Spleen (tissue), 11 donors: ENCODE data around the gene ST8SIA2. TPM values are rescaled to one million over a fixed set of nuclear protein-coding genes. Genes with fewer than 3 reads are reported as not detected.
"Not testable (repeated sequence)": the region's sequence is repeated elsewhere in the genome, so short reads cannot be mapped to it uniquely, and the experiment has no call there.

Source experiments
- DNase-seq: peaks from one replicate; pipeline ENCODE4 v3.0.0-alpha.2; 2020
- H3K27ac ChIP-seq, 8 donors: fragments of 200-600 bp; sonication (generic) in 7 of 8; 1 replicate in 4 of 8; 2 replicates in 4 of 8; pipeline versions ENCODE4 v1.5.0 to v1.8.0; 2016 to 2021; ENCODE audit warnings: inconsistent platforms in 4 of 8, mild to moderate bottlenecking in 4 of 8, moderate library complexity in 1 of 8
- H3K27me3 ChIP-seq, 7 donors: fragments of 200-600 bp; sonication (generic) in 6 of 7; replicated peaks in 1 of 7; 1 replicate in 4 of 7; 2 replicates in 3 of 7; pipeline versions ENCODE4 v1.5.0 to v1.8.0; 2016 to 2021; ENCODE audit warnings: inconsistent platforms in 3 of 7, mild to moderate bottlenecking in 1 of 7
- H3K36me3 ChIP-seq, 6 donors: fragments of 200-600 bp; sonication (generic) in 5 of 6; 1 replicate in 4 of 6; 2 replicates in 2 of 6; pipeline versions ENCODE4 v1.5.0 to v1.8.0; 2016 to 2021; ENCODE audit warnings: inconsistent platforms in 2 of 6
- H3K4me1 ChIP-seq, 6 donors: fragments of 200-600 bp; sonication (generic) in 5 of 6; 1 replicate in 3 of 6; 2 replicates in 3 of 6; pipeline versions ENCODE4 v1.5.0 to v1.8.0; 2016 to 2021; ENCODE audit warnings: inconsistent platforms in 3 of 6
- H3K4me3 ChIP-seq, 8 donors: fragments of 200-600 bp; sonication (generic) in 7 of 8; 1 replicate in 4 of 8; 2 replicates in 4 of 8; pipeline versions ENCODE4 v1.5.0 to v1.8.0; 2016 to 2021; ENCODE audit warnings: inconsistent platforms in 4 of 8, mild to moderate bottlenecking in 4 of 8, moderate library complexity in 2 of 8
- H3K9me3 ChIP-seq, 8 donors: fragments of 200-600 bp; sonication (generic) in 7 of 8; 1 replicate in 4 of 8; 2 replicates in 4 of 8; pipeline versions ENCODE4 v1.5.0 to v1.8.0; 2016 to 2021; ENCODE audit warnings: inconsistent platforms in 4 of 8
- POLR2A ChIP-seq, 3 donors: fragments of 450-650 bp; IDR thresholded peaks; one replicate each; pipeline ENCODE4 v1.5.1; 2017; ENCODE audit warnings: antibody characterized with exemption in 3 of 3, mild to moderate bottlenecking in 1 of 3
- POLR2AphosphoS5 ChIP-seq, 3 donors: sonication (generic); formaldehyde crosslinking; IDR thresholded peaks; one replicate each; pipeline ENCODE4 v1.5.1; 2017; ENCODE audit warnings: antibody characterized with exemption in 3 of 3
- WGBS, 5 donors: extraction: QIAGEN DNeasy Blood & Tissue Kit in 3 of 5; methylation state at CpG; one replicate each; pipeline versions ENCODE4 v1.1.5 to v1.1.7; 2013 to 2018; 5-methylcytosine and 5-hydroxymethylcytosine counted together
- intact Hi-C: fragments of 100-400 bp; cut with DNase I; formaldehyde crosslinking; loops from one replicate; pipeline ENCODE4 v1.15.0; 2023; ENCODE audit warnings: low total_unique reads
- polyA plus RNA-seq, 3 donors: library from polyadenylated mRNA; stranded (reverse); fragments of 200-250 nt; gene quantifications; one replicate each; pipeline ENCODE4 v1.2.1, GENCODE V29; 2013
- total RNA-seq, 7 donors: library from RNA; depleted of rRNA in 3 of 7; stranded (reverse); fragments of >200 nt in 3 of 7; fragmentation: NEBNext Ultra II Directional in 4 of 7; extraction: Animal tissue kit (Norgen Biotek cat#: 25700) in 4 of 7; gene quantifications; one replicate each; pipeline versions ENCODE4 v1.1.0 to v1.2.1, GENCODE V29; 2016 to 2021
- TF ChIP-seq, protein P1 (sequence below), 11 experiments: fragments of 200-600 bp in 7 of 11; fragments of 450-650 bp in 4 of 11; sonication (generic) in 4 of 11; IDR thresholded peaks in 8 of 11; conservative IDR thresholded peaks in 3 of 11; 1 replicate in 7 of 11; 2 replicates in 4 of 11; pipeline versions ENCODE4 v1.4.0 to v1.8.0; 2016 to 2021; ENCODE audit warnings: antibody characterized with exemption in 11 of 11, inconsistent platforms in 4 of 11, mild to moderate bottlenecking in 1 of 11
- donor health status: healthy with polysubstance abuse.
- donor health status: DM: no; HTN: no; CAD: no; lungs with moderate emphysema.
- donor health status: DM: no; HTN: no; CAD: no.
- donor health status: Bipolar disorder and iron deficiency.
- donor health status: healthy.
- donor health status: DM: no; HTN: no; CAD: no.
- donor health status: DM: yes; HTN: yes; CAD: no.

Gene ST8SIA2
- total and polyA plus RNA-seq, 10 donors = not detected

DNA sequence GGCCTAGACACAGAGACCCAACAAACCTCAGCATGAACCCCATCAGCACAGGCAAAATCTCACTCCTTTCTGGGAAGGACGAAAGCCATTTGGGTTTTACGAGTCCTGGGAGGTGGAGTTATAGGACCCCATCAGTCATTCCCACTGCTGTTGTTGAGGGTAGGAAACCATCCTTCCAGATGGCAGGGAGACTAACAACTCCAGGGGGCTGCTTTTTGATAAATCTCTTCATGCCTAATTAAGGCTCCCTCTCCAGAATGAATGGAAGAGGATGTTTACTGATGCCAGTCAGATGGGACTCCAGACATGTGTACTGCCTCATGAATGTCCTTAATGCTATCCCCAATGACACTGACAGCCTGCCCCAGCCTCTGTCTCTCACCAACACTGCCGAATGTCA is 75.3 kb downstream of the ST8SIA2 start:
- intact Hi-C loops = no loop called here
- 61 to 78% (median 66%) methylated on average over 2 to 3 of the region's 3 CpGs for WGBS, 5 donors
- TF ChIP-seq POLR2A (IDR thresholded peaks at IDR 0.05) (no peak), POLR2AphosphoS5 (IDR thresholded peaks at IDR 0.05) (no peak)
- TF ChIP-seq, protein P1, sequence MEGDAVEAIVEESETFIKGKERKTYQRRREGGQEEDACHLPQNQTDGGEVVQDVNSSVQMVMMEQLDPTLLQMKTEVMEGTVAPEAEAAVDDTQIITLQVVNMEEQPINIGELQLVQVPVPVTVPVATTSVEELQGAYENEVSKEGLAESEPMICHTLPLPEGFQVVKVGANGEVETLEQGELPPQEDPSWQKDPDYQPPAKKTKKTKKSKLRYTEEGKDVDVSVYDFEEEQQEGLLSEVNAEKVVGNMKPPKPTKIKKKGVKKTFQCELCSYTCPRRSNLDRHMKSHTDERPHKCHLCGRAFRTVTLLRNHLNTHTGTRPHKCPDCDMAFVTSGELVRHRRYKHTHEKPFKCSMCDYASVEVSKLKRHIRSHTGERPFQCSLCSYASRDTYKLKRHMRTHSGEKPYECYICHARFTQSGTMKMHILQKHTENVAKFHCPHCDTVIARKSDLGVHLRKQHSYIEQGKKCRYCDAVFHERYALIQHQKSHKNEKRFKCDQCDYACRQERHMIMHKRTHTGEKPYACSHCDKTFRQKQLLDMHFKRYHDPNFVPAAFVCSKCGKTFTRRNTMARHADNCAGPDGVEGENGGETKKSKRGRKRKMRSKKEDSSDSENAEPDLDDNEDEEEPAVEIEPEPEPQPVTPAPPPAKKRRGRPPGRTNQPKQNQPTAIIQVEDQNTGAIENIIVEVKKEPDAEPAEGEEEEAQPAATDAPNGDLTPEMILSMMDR (IDR thresholded peaks at IDR 0.05 in 8 of 11, conservative IDR thresholded peaks at IDR 0.05 in 3 of 11) = no peak

DNA sequence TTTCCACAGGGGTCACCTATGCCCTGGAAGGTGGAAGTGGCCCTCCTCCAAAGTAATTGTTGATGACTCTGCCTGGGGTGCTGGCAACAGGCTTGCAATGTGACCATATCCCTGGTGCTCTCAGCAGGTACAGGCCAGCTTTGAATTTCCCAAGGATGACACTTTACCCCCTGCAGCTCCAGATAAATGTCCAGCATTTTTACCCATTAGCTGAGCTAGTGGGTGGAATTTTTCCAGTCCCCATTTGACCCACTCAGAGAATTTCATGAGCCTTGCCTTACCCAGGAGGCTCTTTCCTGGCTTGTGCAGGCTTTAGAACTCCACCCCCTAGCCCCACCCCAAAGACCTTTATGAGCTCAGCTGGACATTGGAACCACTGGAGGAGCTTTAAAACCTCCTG is 77.6 kb downstream of the ST8SIA2 start:
- Histone ChIP-seq H3K4me1 (no peaks in the 10 kb centered on the region), H3K27me3 (peaks cover 0 to 15% (median 0%) of the 10 kb centered on the region in 7 donors), H3K27ac (no peak overlapping the region), H3K4me3 (no peak overlapping the region), H3K36me3 (no peaks in the 10 kb centered on the region), H3K9me3 (no peaks in the 10 kb centered on the region)
- DNase-seq = no peak
- intact Hi-C loops = no loop called here
- TF ChIP-seq POLR2A (IDR thresholded peaks at IDR 0.05) (no peak), POLR2AphosphoS5 (IDR thresholded peaks at IDR 0.05) (no peak)
- TF ChIP-seq, protein P1 (IDR thresholded peaks at IDR 0.05 in 8 of 11, conservative IDR thresholded peaks at IDR 0.05 in 3 of 11) = no peak

More for the DNA sequence above, 75.3 kb downstream of the ST8SIA2 start:
- Histone ChIP-seq H3K27me3 (peaks cover 0 to 15% (median 0%) of the 10 kb centered on the region in 7 donors), H3K27ac (no peak overlapping the region), H3K4me1 (no peaks in the 10 kb centered on the region), H3K36me3 (no peaks in the 10 kb centered on the region), H3K9me3 (no peaks in the 10 kb centered on the region), H3K4me3 (no peak overlapping the region)
- no peak for DNase-seq

GRCh38 chr15:92473756-92474155 is 80.1 kb downstream of the ST8SIA2 start:
- Histone ChIP-seq H3K4me1 (no peaks in the 10 kb centered on the region), H3K27me3 (peaks cover 0 to 14% (median 0%) of the 10 kb centered on the region in 7 donors), H3K9me3 (no peaks in the 10 kb centered on the region), H3K36me3 (no peaks in the 10 kb centered on the region), H3K27ac (no peak overlapping the region), H3K4me3 (no peak overlapping the region)
- DNase-seq = no peak
- intact Hi-C loops = no loop called here
- TF ChIP-seq, protein P1 (IDR thresholded peaks at IDR 0.05 in 8 of 11, conservative IDR thresholded peaks at IDR 0.05 in 3 of 11) = no peak
- TF ChIP-seq POLR2A (IDR thresholded peaks at IDR 0.05) (no peak), POLR2AphosphoS5 (IDR thresholded peaks at IDR 0.05) (no peak)
- 82 to 93% (median 89%) methylated on average over 12 of the region's 12 CpGs for WGBS, 5 donors

GRCh38 chr15:92479730-92480129 is 86.0 kb downstream of the ST8SIA2 start:
- H3K4me1 ChIP-seq, H3K4me3 ChIP-seq, H3K27ac ChIP-seq, intact Hi-C loops, H3K36me3 ChIP-seq, DNase-seq, H3K9me3 ChIP-seq: not testable (repeated sequence)
- 63 to 86% (median 72%) methylated on average over 2 of the region's 2 CpGs for WGBS, 5 donors
- peaks cover 0 to 38% (median 0%) of the 10 kb centered on the region in 7 donors for H3K27me3 ChIP-seq

- peaks cover 0 to 38% (median 0%) of the 10 kb centered on the region in 7 donors for H3K27me3 ChIP-seq
- no peak overlapping the region for H3K27ac ChIP-seq
- no peaks in the 10 kb centered on the region for H3K4me1 ChIP-seq
- H3K36me3 ChIP-seq = no peaks in the 10 kb centered on the region
- TF ChIP-seq POLR2AphosphoS5 (IDR thresholded peaks at IDR 0.05) (no peak), POLR2A (IDR thresholded peaks at IDR 0.05) (no peak)
- TF ChIP-seq, protein P1 (IDR thresholded peaks at IDR 0.05 in 8 of 11, conservative IDR thresholded peaks at IDR 0.05 in 3 of 11) = no peak
- WGBS, 5 donors = 80 to 93% (median 88%) methylated on average over 4 of the region's 4 CpGs
- no peak for DNase-seq
- intact Hi-C loops = no loop called here
- peaks cover 0 to 5% (median 0%) of the 10 kb centered on the region in 8 donors for H3K9me3 ChIP-seq
- H3K4me3 ChIP-seq = no peak overlapping the region
Measured at GRCh38 chr15:92480361-92480760, 86.7 kb downstream of the ST8SIA2 start.
